ENCODE results near the gene MBTD1.

GRCh38 chr17:51165680-51166197 is 94.1 kb downstream of the MBTD1 start:
- TF ChIP-seq RAD21 (IDR thresholded peaks at IDR 0.05; ENCODE audit: insufficient read depth, low read depth, low read length) (no peak), CTCF (IDR thresholded peaks at IDR 0.05 in 2 of 3, conservative IDR thresholded peaks at IDR 0.05 in 1 of 3; ENCODE audit: control insufficient read depth in 2 of 3, extremely low read depth in 1 of 3, insufficient read depth in 1 of 3, low read depth in 3 of 3, low read length in 3 of 3) (no peak), RAD51 (IDR thresholded peaks at IDR 0.05) (no peak), TBL1XR1 (IDR thresholded peaks at IDR 0.05; ENCODE audit: low read depth, low read length) (no peak), HDAC6 (IDR thresholded peaks at IDR 0.05; ENCODE audit: unreplicated experiment) (no peak), ASH2L (IDR thresholded peaks at IDR 0.05; ENCODE audit: borderline replicate concordance, low read depth) (no peak), SUZ12 (IDR thresholded peaks at IDR 0.05; ENCODE audit: unreplicated experiment) (no peak), RCOR1 (conservative IDR thresholded peaks at IDR 0.05; ENCODE audit: low read depth, low read length) (no peak)
- TF ChIP-seq, protein P1, sequence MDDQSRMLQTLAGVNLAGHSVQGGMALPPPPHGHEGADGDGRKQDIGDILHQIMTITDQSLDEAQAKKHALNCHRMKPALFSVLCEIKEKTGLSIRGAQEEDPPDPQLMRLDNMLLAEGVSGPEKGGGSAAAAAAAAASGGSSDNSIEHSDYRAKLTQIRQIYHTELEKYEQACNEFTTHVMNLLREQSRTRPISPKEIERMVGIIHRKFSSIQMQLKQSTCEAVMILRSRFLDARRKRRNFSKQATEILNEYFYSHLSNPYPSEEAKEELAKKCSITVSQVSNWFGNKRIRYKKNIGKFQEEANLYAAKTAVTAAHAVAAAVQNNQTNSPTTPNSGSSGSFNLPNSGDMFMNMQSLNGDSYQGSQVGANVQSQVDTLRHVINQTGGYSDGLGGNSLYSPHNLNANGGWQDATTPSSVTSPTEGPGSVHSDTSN (IDR thresholded peaks at IDR 0.05; ENCODE audit: insufficient replicate concordance, low read depth, low read length), result no peak

Measured in GM12878 (cell line).